GM10248 (cell line): Measurements from ENCODE around the gene CCDC91.

ENCODE experiments used
- CTCF ChIA-PET: fragments of 300-600 bp; sonication (Branson Sonifier 250); formaldehyde crosslinking; extraction: SDS; loops from one replicate; lab custom pipeline; 2021; ENCODE audit warnings: antibody characterized with exemption; lab: Yijun Ruan, JAX
- POLR2A ChIA-PET: fragments of 350-650 bp; sonication (Branson Sonifier 250); formaldehyde crosslinking; extraction: SDS; loops from one replicate; lab custom pipeline; 2020; ENCODE audit warnings: antibody characterized with exemption; lab: Yijun Ruan, JAX
- DNase-seq: peaks from one replicate; pipeline ENCODE4 v3.0.0; 2012; ENCODE audit errors: extremely low spot score
- CTCF ChIP-seq: IDR thresholded peaks from 2 replicates; pipeline ENCODE4 v1.5.1; 2012; ENCODE audit warnings: mild to moderate bottlenecking, low read depth; ENCODE audit errors: extremely low read depth, missing control alignments, control extremely low read depth

CCDC91 gene

GRCh38 chr12:28278499-28278898 lies 88.2 kb downstream of the CCDC91 start:
- TF ChIP-seq CTCF, result no peak
- CTCF ChIA-PET, result interaction anchor here (1.8 kb wide), 1 partner anchor 30 kb away, joined by 6 read pairs; no protein-coding TSS in a partner anchor
- POLR2A ChIA-PET, result no interaction called here
- no peak for DNase-seq

GRCh38 chr12:28278960-28279359 lies 88.7 kb downstream of the CCDC91 start:
- POLR2A ChIA-PET, result no interaction called here
- CTCF ChIA-PET, result interaction anchor here (1.5 to 1.8 kb wide), 2 partner anchors 14 to 30 kb away, joined by 3 to 6 read pairs; no protein-coding TSS in a partner anchor
- DNase-seq, result no peak
- TF ChIP-seq CTCF, result no peak

GRCh38 chr12:28286352-28286751 lies 96.1 kb downstream of the CCDC91 start:
- no peak for DNase-seq
- ChIA-PET POLR2A (no interaction called here), CTCF (no interaction called here)
- no peak for TF ChIP-seq CTCF

- no peak for TF ChIP-seq CTCF
- no peak for DNase-seq
- POLR2A ChIA-PET, result no interaction called here
- CTCF ChIA-PET, result no interaction called here
These were observed 100.0 kb downstream of the CCDC91 start for GRCh38 chr12:28290262-28290661.

GRCh38 chr12:28292699-28293098 lies 102.4 kb downstream of the CCDC91 start:
- no peak for TF ChIP-seq CTCF
- no peak for DNase-seq
- CTCF ChIA-PET, result interaction anchor here (1.2 kb wide), 1 partner anchor 27 kb away, joined by 3 read pairs; no protein-coding TSS in a partner anchor
- POLR2A ChIA-PET, result no interaction called here

- no peak for TF ChIP-seq CTCF
- POLR2A ChIA-PET, result no interaction called here
These were observed 104.0 kb downstream of the CCDC91 start for GRCh38 chr12:28294300-28294699.

GRCh38 chr12:28296287-28296686 lies 106.0 kb downstream of the CCDC91 start:
- CTCF ChIA-PET, result no interaction called here
- no peak for TF ChIP-seq CTCF
- DNase-seq, result no peak
- POLR2A ChIA-PET, result no interaction called here

More at GRCh38 chr12:28294300-28294699, 104.0 kb downstream of the CCDC91 start:
- CTCF ChIA-PET, result interaction anchor here (1.0 kb wide), 1 partner anchor 18 kb away, joined by 3 read pairs; no protein-coding TSS in a partner anchor
- no peak for DNase-seq
